ENCODE data around the gene DPAGT1. TPM values are rescaled to one million over a fixed set of nuclear protein-coding genes. Genes with fewer than 3 reads are reported as not detected.

DPAGT1 gene
- total and polyA plus RNA-seq, 2 of the 8 experiments (the other 6 are each of a cell fraction or from before 2014, with no cell fraction given) = 59.8 to 236 TPM

DNA sequence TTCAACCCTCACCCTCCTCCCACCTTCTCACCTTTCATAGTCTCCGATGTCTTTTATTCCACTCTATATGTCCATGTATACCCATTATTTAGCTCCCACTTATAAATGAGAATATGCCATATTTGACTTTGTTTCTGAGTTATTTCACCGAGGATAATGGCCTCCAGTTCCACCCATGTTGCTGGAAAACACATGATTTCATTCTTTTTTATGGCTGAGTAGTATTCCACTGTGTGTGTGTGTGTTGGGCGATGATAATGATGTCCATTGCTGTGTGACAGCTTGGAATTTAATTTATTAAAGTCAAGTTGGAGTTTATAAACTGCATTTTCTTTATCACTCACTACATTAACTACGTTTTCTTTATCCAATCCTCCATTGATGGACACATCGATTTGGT lies 16.6 kb upstream of the DPAGT1 start:
- Histone ChIP-seq H3K27me3 (replicated peaks in 1 of 4; ENCODE audit: control insufficient read depth in 3 of 4, extremely low read depth in 1 of 4, insufficient read depth in 3 of 4, low read length in 3 of 4) (no peaks in the 10 kb centered on the region), H2BK12ac (ENCODE audit: low read depth, low read length) (no peak overlapping the region), H3K4me2 (ENCODE audit: insufficient read depth in 1 of 2, low read depth in 2 of 2, low read length in 2 of 2) (no peak overlapping the region), H3K36me3 (ENCODE audit: control insufficient read depth in 2 of 4, insufficient read depth in 4 of 4, low read length in 3 of 4) (no peaks in the 10 kb centered on the region; a peak in 1 of 8 replicates), H2BK20ac (ENCODE audit: low read length) (no peak overlapping the region), H2BK120ac (replicated peaks; ENCODE audit: low read depth, low read length) (no peak overlapping the region), H4K91ac (replicated peaks; ENCODE audit: insufficient read length, low read length) (no peak overlapping the region), H3K14ac (ENCODE audit: insufficient read length) (no peak overlapping the region), H3K4me3 (ENCODE audit: extremely low read depth in 1 of 4, insufficient read depth in 2 of 4, low read depth in 3 of 4, low read length in 4 of 4) (no peak overlapping the region), H2BK5ac (ENCODE audit: low read depth, low read length) (no peak overlapping the region), H3K23ac (ENCODE audit: insufficient read length) (no peak overlapping the region), H3K56ac (replicated peaks; ENCODE audit: insufficient read length, low read depth, low read length) (no peak overlapping the region), H4K5ac (ENCODE audit: insufficient read length, low read depth, low read length) (no peak overlapping the region), H2BK15ac (ENCODE audit: low read length) (no peak overlapping the region), H3K79me1 (ENCODE audit: low read depth, low read length) (peaks cover 7% of the 10 kb centered on the region; the same call in 1 of the 2 replicates), H3K18ac (ENCODE audit: extremely low read depth, low read length) (no peak overlapping the region), H2AFZ (ENCODE audit: low read length) (no peak overlapping the region), H3K4ac (replicated peaks; ENCODE audit: insufficient read length, low read depth, low read length) (no peak overlapping the region), H3K79me2 (ENCODE audit: control insufficient read depth in 1 of 2, insufficient read depth in 2 of 2, low read length in 2 of 2) (peaks cover 7 to 17% of the 10 kb centered on the region in 2 experiments), H3K9ac (replicated peaks in 1 of 4; ENCODE audit: extremely low read depth in 1 of 4, low read depth in 3 of 4, low read length in 3 of 4) (no peak overlapping the region), H3K23me2 (ENCODE audit: low read depth, low read length) (peaks cover 5% of the 10 kb centered on the region; the same call in 1 of the 2 replicates), H2AK5ac (ENCODE audit: low read depth, low read length) (no peak overlapping the region), H3K27ac (ENCODE audit: low read depth, low read length) (no peak overlapping the region), H3K9me3 (ENCODE audit: insufficient read depth in 2 of 2, low read depth in 1 of 2, low read length in 1 of 2) (no peaks in the 10 kb centered on the region), H4K20me1 (replicated peaks in 1 of 2; ENCODE audit: control insufficient read depth in 1 of 2, insufficient read depth in 2 of 2, low read length in 2 of 2) (peaks cover 0 to 4% of the 10 kb centered on the region in 2 experiments), H4K8ac (ENCODE audit: extremely low read depth, insufficient read depth, low read length) (no peak overlapping the region), H3K4me1 (replicated peaks in 1 of 4; ENCODE audit: control insufficient read depth in 3 of 4, insufficient read depth in 4 of 4, low read length in 3 of 4) (peaks cover 4 to 10% (median 6%) of the 10 kb centered on the region in 4 experiments; a peak in 6 of 7 replicates)
- no peak for TF ChIP-seq MAFK (IDR thresholded peaks at IDR 0.05; ENCODE audit: low read depth, low read length)
- TF ChIP-seq CBX5 (IDR thresholded peaks at IDR 0.05; ENCODE audit: low read depth, low read length) = no peak
- no peak for TF ChIP-seq TAF7 (optimal IDR thresholded peaks at IDR 0.05; ENCODE audit: borderline replicate concordance, low read depth, low read length)
- TF ChIP-seq TBP (IDR thresholded peaks at IDR 0.05; ENCODE audit: low read depth, low read length) = no peak
- TF ChIP-seq RBBP5 (IDR thresholded peaks at IDR 0.05; ENCODE audit: borderline replicate concordance, low read depth, low read length) = no peak
- no peak for TF ChIP-seq TEAD4 (IDR thresholded peaks at IDR 0.05; ENCODE audit: low read depth, low read length)
- TF ChIP-seq, protein P1, sequence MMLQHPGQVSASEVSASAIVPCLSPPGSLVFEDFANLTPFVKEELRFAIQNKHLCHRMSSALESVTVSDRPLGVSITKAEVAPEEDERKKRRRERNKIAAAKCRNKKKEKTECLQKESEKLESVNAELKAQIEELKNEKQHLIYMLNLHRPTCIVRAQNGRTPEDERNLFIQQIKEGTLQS (IDR thresholded peaks at IDR 0.05; ENCODE audit: insufficient read depth, low read depth, low read length) = no peak
- no peak for TF ChIP-seq SP1 (IDR thresholded peaks at IDR 0.05; ENCODE audit: low read depth, low read length)
- TF ChIP-seq ASH2L (IDR thresholded peaks at IDR 0.05; ENCODE audit: low read length) = no peak
- TF ChIP-seq POU5F1 (IDR thresholded peaks at IDR 0.05; ENCODE audit: low read depth, low read length) = no peak
- TF ChIP-seq SP2 (IDR thresholded peaks at IDR 0.05; ENCODE audit: low read length) = no peak
- no peak for TF ChIP-seq KDM4A (IDR thresholded peaks at IDR 0.05; ENCODE audit: low read depth, low read length, severe bottlenecking)
- no peak for TF ChIP-seq NRF1 (IDR thresholded peaks at IDR 0.05; ENCODE audit: low read depth, low read length)
- no peak for TF ChIP-seq CEBPB (IDR thresholded peaks at IDR 0.05; ENCODE audit: low read depth, low read length)
- no peak for DNase-seq (ENCODE audit: low read depth in 1 of 2, low spot score in 2 of 2)
- ChIA-PET CTCF (ENCODE audit: partially characterized antibody) (interaction anchor here (0.7 to 4.9 kb wide), 5 partner anchors 10 to 51 kb away, joined by 3 to 26 read pairs (median 4); partner anchors contain the start of genes C2CD2L and NLRX1), POLR2A (ENCODE audit: partially characterized antibody) (interaction anchor here (0.8 to 4.9 kb wide), 5 partner anchors 10 to 25 kb away, joined by 3 to 42 read pairs (median 9); partner anchors contain the start of genes C2CD2L and DPAGT1)
- WGBS, 2 experiments (ENCODE audit: extremely low coverage in 1 of 2, insufficient coverage in 1 of 2, insufficient read length in 1 of 2, insufficient replicate concordance in 2 of 2, low coverage in 1 of 2, low lambda C conversion rate in 2 of 2, missing lambda C conversion rate in 1 of 2) = 88% methylated on average over 5 of the region's 5 CpGs; no CpG with 5 or more reads in 1 of the 2 experiments
- FAIRE-seq = no peak
